ENCODE results near the gene ARMH1.

DNA sequence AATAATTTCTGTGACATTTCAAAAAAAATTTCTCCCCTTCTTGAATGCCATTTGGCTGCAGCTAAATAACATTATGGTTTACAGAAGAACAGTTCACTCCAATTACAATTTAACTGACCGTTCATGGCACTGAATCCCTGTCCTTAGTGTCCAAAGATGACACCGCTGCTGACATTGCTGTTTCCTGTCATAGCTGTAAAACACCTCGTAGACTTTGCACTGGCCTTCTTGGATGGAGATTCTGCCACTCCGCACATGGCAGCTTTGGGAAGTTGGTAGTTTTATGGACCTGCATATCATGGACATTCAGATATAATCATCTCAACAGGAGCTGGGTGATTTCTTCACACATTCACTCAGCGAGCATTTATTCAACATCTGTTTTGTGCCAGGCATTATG is 5.0 kb downstream of the ARMH1 start:
- no peak for TF ChIP-seq SUZ12 (IDR thresholded peaks at IDR 0.05)
- TF ChIP-seq FOXK2 (IDR thresholded peaks at IDR 0.05): no peak
- no peak for TF ChIP-seq TARDBP (IDR thresholded peaks at IDR 0.05)
- TF ChIP-seq L3MBTL2 (conservative IDR thresholded peaks at IDR 0.05): no peak
- TF ChIP-seq BHLHE40 (IDR thresholded peaks at IDR 0.05; ENCODE audit: borderline replicate concordance): no peak
- TF ChIP-seq ELF4 (IDR thresholded peaks at IDR 0.05): no peak
- no peak for TF ChIP-seq LEF1 (IDR thresholded peaks at IDR 0.05; ENCODE audit: borderline replicate concordance)

All from HEK293T (cell line).